Chondrocyte (in vitro differentiated cells): ENCODE results near the gene BCKDHA. TPM values are rescaled to one million over a fixed set of nuclear protein-coding genes. Genes with fewer than 3 reads are reported as not detected.

ENCODE experiments used
- DNase-seq: peaks from one replicate; pipeline ENCODE4 v3.0.0; 2021; ENCODE audit warnings: mixed read lengths, low spot score
- H3K27ac Mint-ChIP-seq: one replicate; pipeline ENCODE4 v1.8.0; 2021; ENCODE audit warnings: mild to moderate bottlenecking, moderate library complexity, mixed read lengths; ENCODE audit not compliant: unreplicated experiment
- H3K27me3 Mint-ChIP-seq: 2 replicates; pipeline ENCODE4 v1.8.0; 2021; ENCODE audit warnings: low read depth, mixed read lengths
- H3K36me3 Mint-ChIP-seq: 2 replicates; pipeline ENCODE4 v1.8.0; 2021; ENCODE audit warnings: low read depth, mixed read lengths
- H3K4me1 Mint-ChIP-seq: 2 replicates; pipeline ENCODE4 v1.8.0; 2021; ENCODE audit warnings: low read depth, mild to moderate bottlenecking, mixed read lengths
- H3K4me3 Mint-ChIP-seq: one replicate; pipeline ENCODE4 v1.8.0; 2021; ENCODE audit warnings: mild to moderate bottlenecking, moderate library complexity, mixed read lengths; ENCODE audit not compliant: unreplicated experiment
- H3K9me3 Mint-ChIP-seq: 2 replicates; pipeline ENCODE4 v1.8.0; 2021; ENCODE audit warnings: low read depth, mixed read lengths
- CTCF ChIP-seq: fragments of 200-600 bp; sonication (generic); IDR thresholded peaks from 2 replicates; pipeline ENCODE4 v1.5.0; 2021; ENCODE audit warnings: antibody characterized with exemption, mild to moderate bottlenecking, moderate library complexity
- total RNA-seq: library from RNA; stranded (reverse); gene quantifications from 3 replicates; pipeline ENCODE4 v1.2.1, GENCODE V29; 2021

The BCKDHA gene
- total RNA-seq, 1 donor from 2014 or later = 14.0 TPM

- peak overlapping the region; percentile 98 for H3K4me3 Mint-ChIP-seq
- peak overlapping the region; percentile 85 for H3K27ac Mint-ChIP-seq
- H3K27me3 Mint-ChIP-seq = no peaks in the 10 kb centered on the region
- DNase-seq = no peak
- H3K4me1 Mint-ChIP-seq = peaks cover 30% of the 10 kb centered on the region
- H3K36me3 Mint-ChIP-seq = peaks cover 9% of the 10 kb centered on the region
- TF ChIP-seq CTCF = peak; percentile 78
- no peaks in the 10 kb centered on the region for H3K9me3 Mint-ChIP-seq
Measured at GRCh38 chr19:41352609-41353465, 44.8 kb upstream of the BCKDHA start.

GRCh38 chr19:41353466-41354342, 43.9 kb upstream of the BCKDHA start, which contains the start of gene TGFB1:
TSS of gene TGFB1 (minus strand) at chr19:41353922. CDS start at chr19:41353044, 878 bp downstream.
- H3K27me3 Mint-ChIP-seq = no peaks in the 10 kb centered on the region
- H3K27ac Mint-ChIP-seq = peak within 1 kb of the TSS; percentile 85
- H3K4me3 Mint-ChIP-seq = peak within 1 kb of the TSS; percentile 98

GRCh38 chr19:41354343-41354953, 43.2 kb upstream of the BCKDHA start:
- peak; percentile 68 for TF ChIP-seq CTCF
- H3K27me3 Mint-ChIP-seq = no peaks in the 10 kb centered on the region
- H3K36me3 Mint-ChIP-seq = peaks cover 2% of the 10 kb centered on the region
- DNase-seq = no peak
- no peaks in the 10 kb centered on the region for H3K9me3 Mint-ChIP-seq
- peak overlapping the region; percentile 72 for H3K4me3 Mint-ChIP-seq
- peak overlapping the region; percentile 75 for H3K27ac Mint-ChIP-seq
- H3K4me1 Mint-ChIP-seq = peaks cover 20% of the 10 kb centered on the region

More at GRCh38 chr19:41353466-41354342, 43.9 kb upstream of the BCKDHA start, which contains the start of gene TGFB1:
- no peak for DNase-seq
- no peaks in the 10 kb centered on the region for H3K9me3 Mint-ChIP-seq
- TF ChIP-seq CTCF = peak; percentile 98
- H3K36me3 Mint-ChIP-seq = peaks cover 6% of the 10 kb centered on the region
- H3K4me1 Mint-ChIP-seq = peaks cover 28% of the 10 kb centered on the region

- Mint-ChIP-seq H3K4me3 (no peak overlapping the region), H3K27me3 (no peaks in the 10 kb centered on the region), H3K27ac (peak overlapping the region; percentile 8), H3K9me3 (no peaks in the 10 kb centered on the region), H3K36me3 (no peaks in the 10 kb centered on the region), H3K4me1 (peaks cover 15% of the 10 kb centered on the region)
- DNase-seq = no peak
- TF ChIP-seq CTCF = no peak
Measured at GRCh38 chr19:41355035-41355434, 42.6 kb upstream of the BCKDHA start.

- Mint-ChIP-seq H3K36me3 (no peaks in the 10 kb centered on the region), H3K27me3 (no peaks in the 10 kb centered on the region), H3K4me1 (peaks cover 7% of the 10 kb centered on the region), H3K27ac (no peak overlapping the region), H3K4me3 (no peak overlapping the region), H3K9me3 (no peaks in the 10 kb centered on the region)
- no peak for DNase-seq
- no peak for TF ChIP-seq CTCF
Measured at GRCh38 chr19:41355802-41356201, 41.8 kb upstream of the BCKDHA start.
